HuH-7 (cell line): ENCODE results near the gene CFHR4.
"Not testable (repeated sequence)": the region's sequence is repeated elsewhere in the genome, so short reads cannot be mapped to it uniquely, and the experiment has no call there.

Source experiments
- DNase-seq: peaks from one replicate; pipeline ENCODE4 v3.0.0; 2011; ENCODE audit warnings: low spot score

The CFHR4 gene

GRCh38 chr1:196941474-196941873, 53.6 kb downstream of the CFHR4 start:
- DNase-seq: not testable (repeated sequence)

GRCh38 chr1:196943568-196943967, 55.7 kb downstream of the CFHR4 start, which contains the start of gene CFHR2:
CFHR2 (plus strand) TSS chr1:196943738; CDS start chr1:196943881, 143 bp downstream.
- DNase-seq: not testable (repeated sequence)

GRCh38 chr1:196951711-196952394, 64.0 kb downstream of the CFHR4 start:
- DNase-seq: no peak

- no peak for DNase-seq
These were observed 66.9 kb downstream of the CFHR4 start for GRCh38 chr1:196954778-196955177.

- DNase-seq: no peak
These were observed 68.1 kb downstream of the CFHR4 start for GRCh38 chr1:196955926-196956325.

- no peak for DNase-seq
These were observed 73.0 kb downstream of the CFHR4 start for GRCh38 chr1:196960854-196961253.
